D721Med (cell line): ENCODE measurements around the gene PXK.
A peak's percentile ranks its signal among the peaks of the same experiment; 100 is the strongest.

Experiments used
- DNase-seq: peaks from one replicate; pipeline ENCODE4 v3.0.0; 2011; ENCODE audit warnings: low spot score; ENCODE audit not compliant: insufficient read length
- FAIRE-seq: peaks from 2 replicates; lab custom pipeline; 2011; peaks lifted over from hg19 to GRCh38; lab: Jason Lieb, UNC
- TF ChIP-seq, protein P1 (sequence below): IDR thresholded peaks from 2 replicates; pipeline ENCODE4 v1.5.1; 2012; ENCODE audit warnings: mild to moderate bottlenecking, control low read depth; ENCODE audit not compliant: insufficient read depth; ENCODE audit errors: missing control alignments

Gene PXK

DNA sequence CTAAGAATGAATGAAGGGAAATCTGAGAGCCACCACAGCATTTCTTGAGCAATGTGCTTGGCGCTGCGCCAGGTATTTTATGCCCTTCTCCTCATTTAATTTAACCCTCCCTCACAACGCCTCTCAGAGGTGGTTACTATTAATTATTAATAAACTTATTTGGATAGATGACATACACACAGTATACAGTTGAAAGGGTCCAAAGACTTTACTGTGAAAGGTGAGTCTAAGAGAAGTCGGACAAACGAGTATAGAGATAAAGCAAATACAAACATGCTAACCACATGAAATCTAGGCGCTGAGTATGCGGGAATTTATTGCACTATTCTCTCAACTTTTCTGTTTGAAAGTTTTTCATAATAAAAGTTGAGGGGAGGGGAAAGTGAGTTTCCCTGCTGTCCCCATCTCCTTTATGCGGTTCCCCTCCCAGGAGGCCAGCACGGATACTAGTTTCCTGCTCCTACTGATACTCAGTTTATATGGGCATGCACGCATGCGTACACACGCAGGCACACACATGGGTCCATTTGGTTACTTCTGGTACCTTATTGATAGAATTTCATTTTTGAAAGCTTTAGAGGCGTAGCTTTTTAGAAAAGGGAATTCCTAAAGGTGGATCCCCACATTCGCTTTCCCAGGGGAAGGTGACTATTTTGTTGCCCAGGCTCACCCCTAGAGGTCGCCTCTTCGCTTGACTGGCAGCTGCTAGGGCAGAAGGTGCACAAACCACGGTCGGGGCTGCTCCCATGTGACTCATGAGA is 130.7 kb downstream of the PXK start:
- DNase-seq (peak; percentile 59), FAIRE-seq (no peak)
- TF ChIP-seq, protein P1, sequence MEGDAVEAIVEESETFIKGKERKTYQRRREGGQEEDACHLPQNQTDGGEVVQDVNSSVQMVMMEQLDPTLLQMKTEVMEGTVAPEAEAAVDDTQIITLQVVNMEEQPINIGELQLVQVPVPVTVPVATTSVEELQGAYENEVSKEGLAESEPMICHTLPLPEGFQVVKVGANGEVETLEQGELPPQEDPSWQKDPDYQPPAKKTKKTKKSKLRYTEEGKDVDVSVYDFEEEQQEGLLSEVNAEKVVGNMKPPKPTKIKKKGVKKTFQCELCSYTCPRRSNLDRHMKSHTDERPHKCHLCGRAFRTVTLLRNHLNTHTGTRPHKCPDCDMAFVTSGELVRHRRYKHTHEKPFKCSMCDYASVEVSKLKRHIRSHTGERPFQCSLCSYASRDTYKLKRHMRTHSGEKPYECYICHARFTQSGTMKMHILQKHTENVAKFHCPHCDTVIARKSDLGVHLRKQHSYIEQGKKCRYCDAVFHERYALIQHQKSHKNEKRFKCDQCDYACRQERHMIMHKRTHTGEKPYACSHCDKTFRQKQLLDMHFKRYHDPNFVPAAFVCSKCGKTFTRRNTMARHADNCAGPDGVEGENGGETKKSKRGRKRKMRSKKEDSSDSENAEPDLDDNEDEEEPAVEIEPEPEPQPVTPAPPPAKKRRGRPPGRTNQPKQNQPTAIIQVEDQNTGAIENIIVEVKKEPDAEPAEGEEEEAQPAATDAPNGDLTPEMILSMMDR = peak; percentile 73

- DNase-seq = no peak
- FAIRE-seq = no peak
- TF ChIP-seq, protein P1 = no peak
Observed at GRCh38 chr3:58463942-58464271, 131.2 kb downstream of the PXK start.

- no peak for FAIRE-seq
- TF ChIP-seq, protein P1 = no peak
- DNase-seq = no peak
Observed at GRCh38 chr3:58464866-58465265, 132.2 kb downstream of the PXK start.

DNA sequence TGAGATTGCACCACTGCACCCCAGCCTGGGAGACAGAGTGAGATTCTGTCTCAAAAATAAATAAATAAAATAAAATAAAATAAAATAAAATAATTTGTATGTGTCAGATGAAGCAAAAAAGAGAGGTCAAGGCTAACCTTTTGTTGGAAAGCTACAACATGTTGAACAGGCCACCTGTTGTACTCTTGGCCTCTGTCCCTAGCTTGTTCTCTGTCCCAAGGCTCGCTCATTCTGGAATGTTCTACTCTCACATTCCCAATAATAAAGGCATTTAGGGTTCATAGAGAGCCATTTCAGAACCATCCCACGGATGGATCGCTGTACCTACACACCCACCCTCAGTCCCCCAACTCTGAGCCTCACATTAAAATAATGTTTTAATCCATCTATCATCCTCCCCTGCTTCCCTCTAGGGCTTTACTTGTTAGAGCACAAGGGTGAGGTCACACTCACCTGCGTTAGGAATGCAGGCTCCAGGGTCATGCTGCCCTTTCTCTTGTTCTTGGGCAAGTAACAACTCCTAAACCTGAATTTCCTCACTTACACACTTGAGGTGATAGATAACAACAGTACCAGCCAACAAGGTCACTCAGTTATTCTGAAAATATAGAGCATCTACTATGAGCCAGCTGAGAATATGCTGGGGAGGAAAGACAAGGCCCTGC is 134.3 kb downstream of the PXK start:
- no peak for DNase-seq
- TF ChIP-seq, protein P1 = no peak
- no peak for FAIRE-seq

- no peak for DNase-seq
- no peak for FAIRE-seq
- TF ChIP-seq, protein P1 = no peak
Observed at GRCh38 chr3:58469096-58469495, 136.4 kb downstream of the PXK start.

DNA sequence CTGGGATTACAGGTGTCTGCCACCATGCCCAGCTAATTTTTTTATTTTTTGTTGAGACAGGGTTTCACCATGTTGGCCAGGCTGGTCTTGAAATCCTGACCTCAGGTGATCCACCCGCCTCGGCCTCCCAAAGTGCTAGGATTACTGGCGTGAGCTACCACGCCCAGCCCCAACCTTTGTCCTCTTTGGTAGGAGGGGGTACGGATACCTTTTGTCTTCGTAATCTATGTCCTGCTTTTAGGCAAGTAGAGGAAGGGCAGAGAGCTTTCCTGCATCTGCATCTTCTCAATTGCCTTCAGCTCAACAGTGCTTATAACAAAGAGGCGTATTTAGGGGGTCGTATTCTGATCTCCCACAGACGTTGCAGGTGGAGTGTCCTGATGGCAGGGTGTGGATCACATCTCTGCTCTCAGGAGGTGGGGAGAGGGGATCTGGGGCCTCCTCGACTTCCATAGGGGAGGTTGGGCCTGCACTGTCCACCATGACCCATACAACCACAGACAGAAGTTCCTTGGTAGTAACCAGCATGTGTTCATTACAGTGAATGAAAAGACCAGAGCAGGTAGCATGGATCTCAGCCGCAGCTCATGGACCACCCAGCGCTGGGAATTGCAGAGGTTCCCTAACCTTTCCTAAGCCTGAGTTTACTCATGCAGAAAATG is 137.8 kb downstream of the PXK start:
- TF ChIP-seq, protein P1 = no peak
- DNase-seq (no peak), FAIRE-seq (no peak)
